ENCODE data around the gene RAD50.
"Not testable (repeated sequence)": the region's sequence is repeated elsewhere in the genome, so short reads cannot be mapped to it uniquely, and the experiment has no call there.

Gene RAD50

GRCh38 chr5:132677191-132677590, 120.4 kb downstream of the RAD50 start:
- DNase-seq (ENCODE audit: low read depth), result no peak

GRCh38 chr5:132677682-132678400, 121.1 kb downstream of the RAD50 start:
- DNase-seq (ENCODE audit: low read depth), result no peak

GRCh38 chr5:132678735-132679134, 122.0 kb downstream of the RAD50 start:
- DNase-seq (ENCODE audit: low read depth), result no peak

GRCh38 chr5:132679166-132679565, 122.4 kb downstream of the RAD50 start:
- DNase-seq (ENCODE audit: low read depth), result no peak

GRCh38 chr5:132679717-132680380, 123.1 kb downstream of the RAD50 start:
- no peak for DNase-seq (ENCODE audit: low read depth)

GRCh38 chr5:132680780-132681475, 124.2 kb downstream of the RAD50 start:
- no peak for DNase-seq (ENCODE audit: low read depth)

GRCh38 chr5:132681476-132681831, 124.7 kb downstream of the RAD50 start:
- DNase-seq (ENCODE audit: low read depth), result no peak

- DNase-seq (ENCODE audit: low read depth), result no peak
These were observed 125.2 kb downstream of the RAD50 start for GRCh38 chr5:132681983-132682382.

GRCh38 chr5:132684491-132684890, 127.7 kb downstream of the RAD50 start:
- DNase-seq (ENCODE audit: low read depth), result no peak

GRCh38 chr5:132684922-132685720, 128.3 kb downstream of the RAD50 start:
- DNase-seq (ENCODE audit: low read depth), result no peak

GRCh38 chr5:132686193-132686592, 129.4 kb downstream of the RAD50 start:
- no peak for DNase-seq (ENCODE audit: low read depth)

- DNase-seq (ENCODE audit: low read depth), result peak; percentile 25
These were observed 131.2 kb downstream of the RAD50 start for GRCh38 chr5:132687995-132688394.

- DNase-seq (ENCODE audit: low read depth), result no peak
These were observed 132.0 kb downstream of the RAD50 start for GRCh38 chr5:132688536-132689339.

- DNase-seq (ENCODE audit: low read depth), result no peak
These were observed 132.7 kb downstream of the RAD50 start for GRCh38 chr5:132689513-132689912.

GRCh38 chr5:132690156-132690555, 133.4 kb downstream of the RAD50 start:
- DNase-seq (ENCODE audit: low read depth), result no peak

- DNase-seq (ENCODE audit: low read depth), result not testable (repeated sequence)
These were observed 135.2 kb downstream of the RAD50 start for GRCh38 chr5:132691755-132692631.

GRCh38 chr5:132692632-132692967, 135.8 kb downstream of the RAD50 start:
- no peak for DNase-seq (ENCODE audit: low read depth)
